Right forelimb (tissue), 1 donor: Measurements from ENCODE around the gene PLA2G4D.

Experiments used
- DNase-seq: peaks from one replicate; pipeline ENCODE4 v3.0.0-alpha.2; 2018

Gene PLA2G4D

GRCh38 chr15:42089942-42090341 lies 4.4 kb downstream of the PLA2G4D start:
- no peak for DNase-seq

GRCh38 chr15:42088801-42089640 lies 5.3 kb downstream of the PLA2G4D start:
- no peak for DNase-seq

DNA sequence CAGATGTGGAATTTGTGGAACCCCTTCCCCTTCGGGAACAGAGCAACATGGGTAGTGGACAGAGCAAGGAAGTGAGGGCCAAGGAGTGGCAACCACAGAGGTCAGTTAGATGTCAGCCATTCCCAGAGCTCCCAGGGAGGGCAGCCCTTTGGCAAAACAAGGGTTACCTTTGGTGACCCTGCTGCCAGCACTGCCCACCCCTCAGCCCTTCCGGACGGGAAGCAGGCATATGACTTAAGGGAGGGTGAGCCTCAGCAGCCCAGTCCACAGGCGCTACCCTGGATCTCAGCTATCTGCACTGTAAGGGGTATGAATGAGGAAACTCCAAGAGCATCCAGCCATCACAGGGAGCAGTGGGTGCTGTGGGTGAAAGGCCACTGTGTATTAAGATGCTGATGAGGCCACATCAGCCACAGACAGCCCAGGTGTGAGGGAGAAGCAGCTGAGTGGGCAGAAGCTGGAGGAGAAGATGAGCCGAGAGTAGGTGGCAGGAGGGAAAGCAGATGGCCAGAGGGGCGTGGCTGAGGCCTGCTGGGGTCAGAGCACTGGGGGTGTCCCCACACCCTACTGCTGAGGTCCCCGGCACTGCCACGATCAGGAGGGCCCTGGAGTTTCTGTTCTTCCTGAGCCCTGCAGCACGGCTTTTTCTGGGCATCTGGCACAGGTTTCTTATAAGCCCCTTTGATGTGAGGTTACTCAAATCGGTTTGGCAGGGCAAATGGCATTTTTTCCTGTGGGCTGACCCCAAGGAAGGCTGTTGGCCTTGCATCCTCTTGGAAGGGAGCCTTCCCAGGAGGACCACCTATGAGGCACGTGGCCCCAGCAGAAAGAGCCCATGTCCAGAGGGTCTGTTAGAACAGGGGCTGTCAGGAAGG lies 6.2 kb downstream of the PLA2G4D start:
- DNase-seq = no peak

GRCh38 chr15:42087460-42087859 lies 6.9 kb downstream of the PLA2G4D start:
- DNase-seq = no peak

DNA sequence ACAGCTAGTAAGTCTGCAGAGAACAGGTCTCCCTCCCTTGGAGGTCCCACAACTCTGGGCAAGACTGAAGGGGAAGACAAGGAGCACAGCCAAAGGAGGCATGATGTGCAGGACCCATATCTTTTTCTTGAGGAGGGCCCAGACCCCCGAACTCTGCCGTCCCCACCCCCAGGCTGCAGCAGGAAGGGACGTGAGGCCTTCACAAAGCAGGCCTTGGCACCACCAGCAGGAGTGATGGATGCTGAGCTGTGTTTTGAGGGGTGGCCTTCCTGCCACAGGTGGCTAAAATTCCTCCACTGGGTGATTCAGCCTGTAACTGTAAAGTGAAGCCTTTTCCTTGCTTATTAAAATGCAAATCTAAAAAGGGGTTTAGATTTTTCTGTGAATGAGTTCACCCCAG lies 8.6 kb downstream of the PLA2G4D start:
- DNase-seq = no peak

DNA sequence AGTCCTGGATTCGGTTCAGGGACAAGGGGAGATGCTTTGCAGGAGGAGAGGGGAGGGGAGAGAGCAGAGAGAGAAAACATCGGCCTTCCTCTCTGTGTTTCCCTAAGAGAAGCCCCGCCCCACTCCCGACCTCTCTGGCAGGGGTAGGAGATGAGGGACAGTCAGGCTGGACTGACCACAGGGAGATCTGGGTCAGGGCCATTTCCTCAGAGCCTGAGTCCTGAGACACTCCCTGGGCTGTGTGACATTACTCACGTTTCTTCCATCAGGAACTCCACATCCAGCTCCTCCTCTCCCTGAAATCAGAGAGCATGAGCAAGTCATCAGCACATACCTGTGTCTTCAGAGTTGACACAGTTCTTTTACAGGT lies 9.1 kb downstream of the PLA2G4D start:
- no peak for DNase-seq

DNA sequence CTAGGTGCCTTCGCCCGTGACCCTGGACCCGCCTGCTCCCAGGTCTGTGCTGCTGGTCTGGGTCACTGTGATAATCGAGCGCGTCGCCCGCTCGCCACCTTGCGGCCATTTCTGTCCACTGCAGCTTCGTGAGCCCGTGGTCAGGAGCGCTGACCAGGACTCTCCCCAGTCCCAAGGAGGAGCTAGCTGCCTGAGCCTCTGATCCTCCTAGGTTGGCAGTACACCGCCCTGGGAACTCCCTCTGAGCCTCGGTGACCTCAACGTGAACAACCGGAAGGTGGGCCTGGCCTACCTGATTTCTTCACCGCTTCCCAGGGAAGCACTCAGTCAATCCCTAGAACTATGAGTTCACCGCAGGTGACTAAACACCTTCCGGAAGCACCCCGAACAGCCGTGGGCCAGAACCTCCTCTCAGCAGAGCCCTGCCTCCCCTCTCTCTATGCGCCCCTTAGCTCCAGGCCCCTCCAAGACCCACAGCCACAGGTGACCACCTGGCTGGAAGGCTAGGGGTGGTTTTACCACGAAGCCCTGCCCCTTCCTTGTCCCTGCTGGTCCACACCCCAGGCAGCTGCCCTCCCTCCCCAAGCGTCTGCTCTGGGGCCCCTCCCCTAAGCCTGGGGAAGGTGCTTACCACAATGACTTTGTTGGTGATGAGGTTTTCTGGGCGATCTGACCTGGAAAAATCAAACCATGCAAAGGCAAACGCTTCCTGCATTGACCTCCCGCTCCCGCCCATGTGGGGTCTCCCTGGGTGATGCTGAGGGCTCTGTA lies 9.7 kb downstream of the PLA2G4D start:
- peak; percentile 75 for DNase-seq

- no peak for DNase-seq
Observed at GRCh38 chr15:42083916-42084315, 10.4 kb downstream of the PLA2G4D start.

- no peak for DNase-seq
Observed at GRCh38 chr15:42083605-42083908, 10.8 kb downstream of the PLA2G4D start.

DNA sequence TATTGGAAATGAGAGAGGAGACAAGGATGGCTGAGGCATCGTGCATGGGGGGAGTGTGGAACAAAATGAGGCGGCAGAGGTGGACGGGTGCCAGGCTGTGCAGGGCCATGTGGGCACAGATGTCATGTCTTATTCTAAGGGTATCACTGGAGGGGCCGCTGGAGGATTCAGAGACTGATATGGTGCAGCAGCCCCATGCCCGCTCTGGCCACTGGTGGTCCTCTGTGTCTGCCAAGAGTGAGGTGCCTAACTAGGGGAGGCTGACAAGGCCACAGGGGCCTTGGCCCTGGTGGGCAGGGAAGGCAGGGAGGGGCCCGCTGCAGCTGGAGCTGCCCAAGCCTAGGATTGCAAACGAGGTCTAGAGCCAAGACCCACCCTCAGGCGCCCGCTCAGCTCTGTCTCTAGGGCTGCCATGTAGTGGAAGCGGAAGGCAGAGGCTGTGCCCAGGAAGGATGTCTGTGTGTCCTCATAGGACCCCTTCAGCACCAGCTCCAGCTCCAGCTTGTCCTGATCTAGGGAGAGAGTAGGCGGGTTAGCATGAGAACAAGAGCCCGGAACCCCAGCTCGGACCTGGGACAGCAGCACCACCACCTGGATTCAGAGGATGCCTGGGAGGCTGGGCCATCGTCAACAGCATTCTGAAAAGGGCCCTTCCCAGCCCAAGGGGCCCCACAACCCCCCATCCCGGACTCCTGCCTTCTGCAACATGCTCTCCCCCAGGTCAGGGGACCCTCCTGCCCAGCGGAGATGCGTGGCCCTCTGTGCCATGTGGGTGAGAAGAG lies 11.3 kb downstream of the PLA2G4D start:
- no peak for DNase-seq

- no peak for DNase-seq
Observed at GRCh38 chr15:42082141-42082540, 12.2 kb downstream of the PLA2G4D start.

GRCh38 chr15:42080919-42081830 lies 13.2 kb downstream of the PLA2G4D start:
- DNase-seq = peak; percentile 32

DNA sequence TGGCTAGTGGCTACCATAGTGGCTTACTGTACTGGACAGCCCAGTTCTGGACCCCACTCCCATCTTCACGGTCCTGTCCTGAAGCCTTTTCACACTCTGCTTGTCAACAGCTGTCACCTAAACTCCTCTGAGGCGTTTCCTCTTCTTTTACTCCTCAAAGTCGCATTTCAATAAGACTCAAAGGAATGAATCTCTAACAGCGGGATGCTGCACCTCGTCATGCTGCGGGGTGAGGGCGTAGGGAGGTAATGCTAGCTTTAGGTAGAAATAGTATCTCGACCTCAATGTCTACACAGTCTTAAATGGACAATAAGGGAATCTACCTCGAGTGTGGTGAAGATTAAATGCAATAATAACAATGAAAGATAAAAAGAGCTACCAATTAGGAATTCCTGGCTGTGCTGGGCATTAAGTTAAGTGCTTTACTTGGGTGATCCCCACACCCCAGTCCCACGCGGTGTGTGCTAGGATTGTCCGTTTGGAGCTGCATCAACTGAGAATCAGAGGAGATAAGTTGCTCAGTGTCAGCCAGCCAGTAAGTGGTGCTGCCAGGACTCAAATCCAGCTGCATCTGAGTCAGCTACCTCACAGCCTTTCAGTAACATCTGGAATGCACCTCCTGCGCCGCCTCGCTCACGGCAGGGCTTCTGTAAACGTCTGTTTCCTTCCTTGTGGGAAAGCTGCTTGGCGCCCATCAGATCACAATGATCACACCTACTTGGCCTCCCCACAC lies 14.0 kb downstream of the PLA2G4D start:
- DNase-seq = no peak

DNA sequence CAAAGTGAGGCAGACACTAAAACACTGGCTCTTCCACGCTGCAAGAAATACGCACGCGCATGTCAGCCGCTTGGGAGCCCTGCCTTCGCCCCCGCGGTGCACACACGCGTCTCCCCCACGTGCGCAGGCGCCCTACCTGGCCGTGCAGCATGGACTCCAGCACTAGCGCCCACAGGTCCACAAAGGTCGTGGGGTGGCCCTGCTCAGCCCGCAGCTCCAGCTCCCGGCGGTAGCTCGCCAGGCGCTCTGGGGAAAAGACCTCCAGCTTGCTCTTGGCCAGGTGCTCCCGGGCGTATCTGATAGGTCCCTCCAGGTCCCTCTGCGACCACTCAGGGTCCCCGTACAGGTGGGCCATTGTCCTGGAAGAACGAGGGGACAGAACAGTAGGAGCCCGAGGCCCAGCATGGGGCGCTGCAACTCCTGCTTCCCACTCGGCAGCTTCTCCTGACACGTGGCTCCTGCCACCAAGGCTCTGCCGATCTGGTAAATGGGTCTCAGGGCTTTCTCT lies 14.9 kb downstream of the PLA2G4D start:
- no peak for DNase-seq

- no peak for DNase-seq
Observed at GRCh38 chr15:42078903-42079302, 15.5 kb downstream of the PLA2G4D start.

- DNase-seq = no peak
Observed at GRCh38 chr15:42077689-42078088, 16.7 kb downstream of the PLA2G4D start.

GRCh38 chr15:42073418-42073817 lies 20.9 kb downstream of the PLA2G4D start:
- DNase-seq = no peak

DNA sequence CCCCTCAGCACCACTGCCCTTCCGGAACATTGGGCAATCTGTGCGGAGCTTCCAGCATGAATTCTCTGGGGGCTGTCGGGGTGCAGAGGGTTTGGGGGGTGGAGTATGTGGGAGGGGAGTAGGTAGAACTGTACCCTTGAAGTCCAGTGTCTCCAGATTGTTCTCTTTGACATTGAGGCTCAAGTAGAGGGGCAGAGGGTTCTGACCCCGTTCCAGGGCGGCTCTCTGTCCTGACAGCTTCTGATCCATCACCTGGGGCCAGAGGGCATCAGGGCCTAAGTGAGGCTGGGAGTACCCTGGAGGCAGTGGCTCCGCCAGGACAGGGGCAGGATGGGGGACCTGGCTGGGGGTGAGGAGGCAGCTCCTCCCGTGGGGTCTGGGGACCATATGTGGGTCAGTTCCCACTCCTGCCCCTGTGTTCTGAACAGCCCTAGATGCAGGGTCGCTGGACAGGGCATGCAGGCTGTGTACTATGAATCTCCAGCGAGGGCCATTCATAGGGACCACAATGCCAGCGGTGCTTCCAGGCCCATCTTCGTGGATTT lies 22.1 kb downstream of the PLA2G4D start:
- peak; percentile 26 for DNase-seq

DNA sequence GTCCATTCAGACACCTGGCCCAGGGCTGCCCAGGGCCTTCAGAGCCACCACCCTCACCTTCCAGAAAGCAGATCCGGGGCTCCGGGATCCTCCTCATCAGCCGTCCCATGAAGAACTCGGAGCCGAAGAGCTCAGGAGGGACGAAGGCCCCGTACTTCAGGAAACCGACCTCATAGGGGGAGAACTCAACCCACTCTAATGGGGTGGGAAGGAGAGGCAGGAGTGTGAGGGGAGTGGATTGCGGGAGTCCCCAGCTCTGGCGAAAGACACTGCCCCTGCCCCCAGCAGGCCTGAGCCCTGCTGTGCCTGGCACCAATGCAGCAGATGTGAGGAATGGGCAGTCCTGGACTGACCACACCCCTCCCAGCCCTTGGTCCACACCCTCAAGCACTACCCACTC lies 22.6 kb downstream of the PLA2G4D start:
- DNase-seq = no peak

DNA sequence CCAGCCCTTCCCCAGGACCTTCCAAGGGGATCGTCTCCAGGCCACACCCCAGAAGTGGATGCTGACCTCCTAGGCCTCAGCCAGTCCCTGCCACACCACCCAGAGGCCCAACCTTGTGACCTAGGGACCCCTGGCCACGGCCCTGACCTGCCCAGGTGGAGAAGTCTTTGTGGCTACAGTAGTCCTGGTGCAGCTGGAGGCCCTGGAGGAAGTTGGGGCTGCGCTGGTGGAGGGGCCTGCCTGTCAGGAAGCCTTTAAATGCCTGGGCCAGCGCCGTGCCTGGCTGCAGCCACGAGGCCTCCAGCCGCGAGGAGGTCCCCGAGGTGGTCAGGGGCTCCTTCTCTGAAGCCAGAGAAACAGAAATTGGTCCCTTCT lies 23.4 kb downstream of the PLA2G4D start:
- DNase-seq = peak; percentile 39
